ENCODE results near the gene VGF.
A peak's percentile ranks its signal among the peaks of the same experiment; 100 is the strongest.

Gene VGF

GRCh38 chr7:101172005-101172853 lies 6.9 kb upstream of the VGF start:
- no peak overlapping the region for H3K4me3 ChIP-seq (replicated peaks; ENCODE audit: insufficient read depth, low read length)
- no peak for DNase-seq (ENCODE audit: low read depth in 1 of 2, low spot score in 1 of 2)

GRCh38 chr7:101171442-101171837 lies 6.1 kb upstream of the VGF start:
- H3K27ac ChIP-seq (replicated peaks): no peak overlapping the region
- TF ChIP-seq POLR2AphosphoS5 (IDR thresholded peaks at IDR 0.05; ENCODE audit: low read depth) (no peak), CTCF (IDR thresholded peaks at IDR 0.05; ENCODE audit: insufficient read depth, low read length) (no peak), SPI1 (IDR thresholded peaks at IDR 0.05; ENCODE audit: borderline replicate concordance, low read depth) (no peak), REST (IDR thresholded peaks at IDR 0.05; ENCODE audit: insufficient replicate concordance, low read depth) (no peak), GABPA (IDR thresholded peaks at IDR 0.05; ENCODE audit: low read depth) (no peak)
- no peak overlapping the region for H3K4me3 ChIP-seq (replicated peaks; ENCODE audit: insufficient read depth, low read length)
- H3K27me3 ChIP-seq (ENCODE audit: insufficient read depth, poor library complexity, severe bottlenecking): peaks cover 84% of the 10 kb centered on the region
- DNase-seq (ENCODE audit: low read depth in 1 of 2, low spot score in 1 of 2): no peak

More at GRCh38 chr7:101172005-101172853, 6.9 kb upstream of the VGF start:
- no peak overlapping the region for H3K27ac ChIP-seq (replicated peaks)
- peaks cover 83% of the 10 kb centered on the region for H3K27me3 ChIP-seq (ENCODE audit: insufficient read depth, poor library complexity, severe bottlenecking)
- TF ChIP-seq POLR2AphosphoS5 (IDR thresholded peaks at IDR 0.05; ENCODE audit: low read depth) (peak; percentile 49; the same call in 1 of the 2 replicates), SPI1 (IDR thresholded peaks at IDR 0.05; ENCODE audit: borderline replicate concordance, low read depth) (no peak)

- Histone ChIP-seq H3K27me3 (ENCODE audit: insufficient read depth, poor library complexity, severe bottlenecking) (peaks cover 83% of the 10 kb centered on the region), H3K27ac (replicated peaks) (no peak overlapping the region), H3K4me3 (replicated peaks; ENCODE audit: insufficient read depth, low read length) (no peak overlapping the region)
- peak in 1 of 2 experiments; percentile 52 for DNase-seq (ENCODE audit: low read depth in 1 of 2, low spot score in 1 of 2)
- TF ChIP-seq POLR2AphosphoS5 (IDR thresholded peaks at IDR 0.05; ENCODE audit: low read depth) (no peak), SPI1 (IDR thresholded peaks at IDR 0.05; ENCODE audit: borderline replicate concordance, low read depth) (no peak), GABPA (IDR thresholded peaks at IDR 0.05; ENCODE audit: low read depth) (no peak), CTCF (IDR thresholded peaks at IDR 0.05; ENCODE audit: insufficient read depth, low read length) (no peak), REST (IDR thresholded peaks at IDR 0.05; ENCODE audit: insufficient replicate concordance, low read depth) (no peak)
These were observed 5.5 kb upstream of the VGF start for GRCh38 chr7:101170617-101171441.
